ENCODE results near the gene INPP4A.

The INPP4A gene

DNA sequence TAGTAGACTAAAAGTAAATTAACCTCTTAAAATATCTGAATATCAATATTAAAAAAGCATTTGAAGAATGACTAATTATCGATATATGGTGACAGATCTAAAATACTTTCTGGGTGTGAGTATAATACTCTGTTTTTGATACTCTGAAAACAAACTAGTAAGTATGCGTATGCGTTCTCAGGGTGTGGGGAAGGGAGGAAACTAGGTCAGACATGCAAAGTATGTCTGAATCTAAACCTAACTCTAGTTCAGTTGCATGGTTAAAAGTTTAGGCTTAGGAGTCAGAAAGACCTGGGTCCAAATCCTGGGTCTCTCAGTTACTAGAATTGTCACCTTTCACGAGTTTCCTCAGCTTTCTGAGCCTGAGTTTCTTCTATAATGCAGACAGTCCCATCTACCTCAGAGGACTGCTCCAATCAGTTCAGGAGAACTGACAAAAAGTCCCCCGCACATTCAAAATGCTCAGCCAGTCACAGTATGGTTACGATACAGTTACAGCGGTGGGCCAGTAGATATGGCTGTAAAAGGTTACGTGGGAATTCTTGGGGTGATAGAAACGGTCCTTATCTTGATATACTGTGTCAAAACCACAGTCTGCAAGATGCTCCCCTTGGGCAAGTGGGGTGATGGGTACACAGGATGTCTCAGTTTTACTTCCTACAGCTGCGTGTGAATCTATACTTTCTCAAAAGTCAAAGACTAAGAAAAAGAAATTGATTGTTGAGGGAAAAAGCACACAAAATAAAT, 192.9 kb downstream of the INPP4A start:
- DNase-seq (ENCODE audit: low read depth in 3 of 3) = peak in 2 of 3 donors; percentile 22 to 35

GRCh38 chr2:98643496-98644100, 198.9 kb downstream of the INPP4A start:
- DNase-seq (ENCODE audit: low read depth in 3 of 3) = no peak

Data from stimulated activated CD4-positive, alpha-beta T cell treated with anti-CD3 and anti-CD28 coated beads, TNF-alpha, amount 100 ng/mL, for 48 hours (primary cell).